ENCODE measurements around the gene PINK1. TPM values are rescaled to one million over a fixed set of nuclear protein-coding genes. Genes with fewer than 3 reads are reported as not detected.

The PINK1 gene
- polyA plus RNA-seq, 1 donor from 2014 or later = 73.4 TPM

DNA sequence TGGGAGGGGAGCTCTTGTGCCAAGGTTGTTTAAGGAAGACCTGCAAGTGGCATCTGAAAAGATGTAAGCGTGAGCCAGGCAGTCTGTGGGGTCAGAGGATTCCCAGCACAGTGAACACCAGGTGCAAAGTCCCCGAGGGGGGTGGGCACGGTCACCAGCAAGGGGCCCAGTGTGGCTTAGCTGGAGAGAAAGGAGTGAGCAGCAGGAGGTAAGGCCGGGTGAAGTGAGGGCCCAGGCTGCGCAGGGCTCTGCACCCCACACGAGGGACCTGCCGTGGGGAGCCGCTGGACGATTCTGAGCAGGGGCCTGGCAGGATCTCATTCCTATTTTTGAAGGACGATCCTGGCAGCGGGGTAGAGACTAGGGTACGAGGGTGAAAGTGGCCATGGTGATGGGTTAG is 23.8 kb downstream of the PINK1 start:
- Histone ChIP-seq H3K79me2 (replicated peaks; ENCODE audit: insufficient read depth, low read length) (peaks cover 29% of the 10 kb centered on the region), H3K27ac (ENCODE audit: low read length) (no peak overlapping the region)
- TF ChIP-seq, protein P1, sequence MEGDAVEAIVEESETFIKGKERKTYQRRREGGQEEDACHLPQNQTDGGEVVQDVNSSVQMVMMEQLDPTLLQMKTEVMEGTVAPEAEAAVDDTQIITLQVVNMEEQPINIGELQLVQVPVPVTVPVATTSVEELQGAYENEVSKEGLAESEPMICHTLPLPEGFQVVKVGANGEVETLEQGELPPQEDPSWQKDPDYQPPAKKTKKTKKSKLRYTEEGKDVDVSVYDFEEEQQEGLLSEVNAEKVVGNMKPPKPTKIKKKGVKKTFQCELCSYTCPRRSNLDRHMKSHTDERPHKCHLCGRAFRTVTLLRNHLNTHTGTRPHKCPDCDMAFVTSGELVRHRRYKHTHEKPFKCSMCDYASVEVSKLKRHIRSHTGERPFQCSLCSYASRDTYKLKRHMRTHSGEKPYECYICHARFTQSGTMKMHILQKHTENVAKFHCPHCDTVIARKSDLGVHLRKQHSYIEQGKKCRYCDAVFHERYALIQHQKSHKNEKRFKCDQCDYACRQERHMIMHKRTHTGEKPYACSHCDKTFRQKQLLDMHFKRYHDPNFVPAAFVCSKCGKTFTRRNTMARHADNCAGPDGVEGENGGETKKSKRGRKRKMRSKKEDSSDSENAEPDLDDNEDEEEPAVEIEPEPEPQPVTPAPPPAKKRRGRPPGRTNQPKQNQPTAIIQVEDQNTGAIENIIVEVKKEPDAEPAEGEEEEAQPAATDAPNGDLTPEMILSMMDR (IDR thresholded peaks at IDR 0.05; ENCODE audit: poor library complexity, severe bottlenecking) = no peak

DNA sequence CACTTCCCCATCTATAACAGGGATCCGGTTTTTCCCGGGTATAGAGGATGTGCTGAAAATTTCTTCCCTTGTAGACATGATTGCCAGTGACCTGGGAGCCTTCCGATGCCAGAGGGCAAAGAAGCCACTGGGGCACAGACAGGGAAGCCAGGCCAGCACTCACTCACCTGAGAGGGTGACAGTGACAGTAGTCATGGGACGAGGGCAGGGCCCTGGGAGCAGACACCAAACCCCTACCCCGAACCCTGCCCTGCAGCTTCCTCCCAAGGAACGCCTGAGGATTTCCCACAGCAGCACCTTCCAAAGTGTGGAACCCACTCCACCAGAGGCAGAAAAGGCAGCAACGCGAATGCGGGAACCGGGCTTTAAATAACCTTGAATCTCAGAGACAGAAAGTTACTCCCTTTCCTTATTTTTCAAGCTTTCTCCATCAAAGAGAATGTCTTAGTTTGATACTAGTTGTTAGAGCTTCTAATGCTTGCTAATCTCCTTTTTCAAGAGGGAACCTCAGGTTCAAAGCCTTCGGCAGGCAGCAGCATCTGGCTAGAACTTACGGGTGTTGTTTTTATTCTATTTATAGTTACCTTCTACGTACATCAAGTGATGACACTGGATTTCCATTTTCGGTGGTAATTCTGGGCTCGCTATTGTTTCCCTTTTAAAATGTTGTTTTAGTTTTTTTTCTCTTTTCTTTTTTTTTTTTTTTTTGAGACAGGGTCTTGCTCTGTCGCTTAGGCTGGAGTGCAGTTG is 25.1 kb downstream of the PINK1 start:
- no peak overlapping the region for H2AFZ ChIP-seq (ENCODE audit: low read depth, low read length)
- peaks cover 29% of the 10 kb centered on the region for H3K79me2 ChIP-seq (replicated peaks; ENCODE audit: insufficient read depth, low read length)
- no peaks in the 10 kb centered on the region for H3K27me3 ChIP-seq (ENCODE audit: insufficient read depth, low read depth, low read length)
- H3K4me3 ChIP-seq (ENCODE audit: low read length) = no peak overlapping the region
- H3K9me3 ChIP-seq (ENCODE audit: low read length) = no peaks in the 10 kb centered on the region
- H3F3A ChIP-seq (ENCODE audit: insufficient read depth, low read length, poor library complexity, severe bottlenecking) = no peaks in the 10 kb centered on the region
- no peak overlapping the region for H3K9ac ChIP-seq (ENCODE audit: low read length)
- H4K20me1 ChIP-seq (ENCODE audit: insufficient read depth) = peaks cover 4% of the 10 kb centered on the region
- H3K4me2 ChIP-seq (ENCODE audit: low read length) = no peak overlapping the region
- no peaks in the 10 kb centered on the region for H3K36me3 ChIP-seq (ENCODE audit: insufficient read depth, low read length)
- no peaks in the 10 kb centered on the region for H3K9me2 ChIP-seq (ENCODE audit: insufficient read depth, low read length)
- no peak for TF ChIP-seq POLR2AphosphoS5 (IDR thresholded peaks at IDR 0.05)
- TF ChIP-seq EP300 (conservative IDR thresholded peaks at IDR 0.05; ENCODE audit: poor library complexity, severe bottlenecking) = no peak
- TF ChIP-seq RAD21 (conservative IDR thresholded peaks at IDR 0.05) = no peak
- no peak for TF ChIP-seq SMC3 (conservative IDR thresholded peaks at IDR 0.05; ENCODE audit: poor library complexity)
- TF ChIP-seq, protein P2, sequence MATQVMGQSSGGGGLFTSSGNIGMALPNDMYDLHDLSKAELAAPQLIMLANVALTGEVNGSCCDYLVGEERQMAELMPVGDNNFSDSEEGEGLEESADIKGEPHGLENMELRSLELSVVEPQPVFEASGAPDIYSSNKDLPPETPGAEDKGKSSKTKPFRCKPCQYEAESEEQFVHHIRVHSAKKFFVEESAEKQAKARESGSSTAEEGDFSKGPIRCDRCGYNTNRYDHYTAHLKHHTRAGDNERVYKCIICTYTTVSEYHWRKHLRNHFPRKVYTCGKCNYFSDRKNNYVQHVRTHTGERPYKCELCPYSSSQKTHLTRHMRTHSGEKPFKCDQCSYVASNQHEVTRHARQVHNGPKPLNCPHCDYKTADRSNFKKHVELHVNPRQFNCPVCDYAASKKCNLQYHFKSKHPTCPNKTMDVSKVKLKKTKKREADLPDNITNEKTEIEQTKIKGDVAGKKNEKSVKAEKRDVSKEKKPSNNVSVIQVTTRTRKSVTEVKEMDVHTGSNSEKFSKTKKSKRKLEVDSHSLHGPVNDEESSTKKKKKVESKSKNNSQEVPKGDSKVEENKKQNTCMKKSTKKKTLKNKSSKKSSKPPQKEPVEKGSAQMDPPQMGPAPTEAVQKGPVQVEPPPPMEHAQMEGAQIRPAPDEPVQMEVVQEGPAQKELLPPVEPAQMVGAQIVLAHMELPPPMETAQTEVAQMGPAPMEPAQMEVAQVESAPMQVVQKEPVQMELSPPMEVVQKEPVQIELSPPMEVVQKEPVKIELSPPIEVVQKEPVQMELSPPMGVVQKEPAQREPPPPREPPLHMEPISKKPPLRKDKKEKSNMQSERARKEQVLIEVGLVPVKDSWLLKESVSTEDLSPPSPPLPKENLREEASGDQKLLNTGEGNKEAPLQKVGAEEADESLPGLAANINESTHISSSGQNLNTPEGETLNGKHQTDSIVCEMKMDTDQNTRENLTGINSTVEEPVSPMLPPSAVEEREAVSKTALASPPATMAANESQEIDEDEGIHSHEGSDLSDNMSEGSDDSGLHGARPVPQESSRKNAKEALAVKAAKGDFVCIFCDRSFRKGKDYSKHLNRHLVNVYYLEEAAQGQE (IDR thresholded peaks at IDR 0.05; ENCODE audit: borderline replicate concordance) = no peak
- TF ChIP-seq TAF1 (IDR thresholded peaks at IDR 0.05; ENCODE audit: low read depth) = no peak
- TF ChIP-seq MXI1 (conservative IDR thresholded peaks at IDR 0.05; ENCODE audit: poor library complexity, severe bottlenecking) = no peak
- TF ChIP-seq, protein P1 (IDR thresholded peaks at IDR 0.05; ENCODE audit: poor library complexity, severe bottlenecking) = no peak
- TF ChIP-seq EZH2 (IDR thresholded peaks at IDR 0.05; ENCODE audit: borderline replicate concordance, insufficient read depth, low read length, poor library complexity, severe bottlenecking) = no peak
- H3K27ac ChIP-seq (ENCODE audit: low read length) = no peak overlapping the region

More for the DNA sequence above, 23.8 kb downstream of the PINK1 start:
- Histone ChIP-seq H3K9me2 (ENCODE audit: insufficient read depth, low read length) (no peaks in the 10 kb centered on the region), H3K9me3 (ENCODE audit: low read length) (no peaks in the 10 kb centered on the region), H3K27me3 (ENCODE audit: insufficient read depth, low read depth, low read length) (no peaks in the 10 kb centered on the region), H3K4me2 (ENCODE audit: low read length) (no peak overlapping the region), H3F3A (ENCODE audit: insufficient read depth, low read length, poor library complexity, severe bottlenecking) (no peaks in the 10 kb centered on the region), H3K9ac (ENCODE audit: low read length) (no peak overlapping the region), H3K4me3 (ENCODE audit: low read length) (no peak overlapping the region), H2AFZ (ENCODE audit: low read depth, low read length) (no peak overlapping the region), H4K20me1 (ENCODE audit: insufficient read depth) (peaks cover 4% of the 10 kb centered on the region), H3K36me3 (ENCODE audit: insufficient read depth, low read length) (no peaks in the 10 kb centered on the region)

Measured in neural cell (in vitro differentiated cells).